GM12878 (cell line): ENCODE measurements around the gene SCP2.

Experiments
- CEBPB ChIP-seq, 2 experiments: fragments of 150-350 bp in 1 of 2; IDR thresholded peaks; 2 replicates each; pipeline ENCODE4 v1.6.1; 2012 to 2014; ENCODE audit warnings: low read depth in 2 of 2, low read length in 2 of 2, borderline replicate concordance in 1 of 2, inconsistent platforms in 1 of 2
- CTCF ChIP-seq, 3 experiments: IDR thresholded peaks in 2 of 3; conservative IDR thresholded peaks in 1 of 3; 2 replicates each; pipeline ENCODE4 v1.5.1; 2011; ENCODE audit warnings: low read depth in 3 of 3, low read length in 3 of 3, mild to moderate bottlenecking in 3 of 3, control low read depth in 2 of 3, moderate library complexity in 2 of 3, inconsistent platforms in 1 of 3, mixed read lengths in 1 of 3; ENCODE audit not compliant: control insufficient read depth in 2 of 3, insufficient read depth in 1 of 3; ENCODE audit errors: extremely low read depth in 1 of 3
- FOXK2 ChIP-seq: fragments of 450-650 bp; IDR thresholded peaks from 2 replicates; pipeline ENCODE4 v1.6.1; 2017; ENCODE audit warnings: mild to moderate bottlenecking, moderate library complexity
- NFYA ChIP-seq: IDR thresholded peaks from 2 replicates; pipeline ENCODE4 v1.6.1; 2011; ENCODE audit warnings: low read depth, mild to moderate bottlenecking, low read length, improper control_type of control experiment, borderline replicate concordance
- POLR2AphosphoS5 ChIP-seq: IDR thresholded peaks from 2 replicates; pipeline ENCODE4 v1.6.1; 2011; ENCODE audit warnings: mild to moderate bottlenecking, low read length, inconsistent platforms
- ZNF274 ChIP-seq: IDR thresholded peaks from one replicate; pipeline ENCODE4 v1.8.0; 2011; ENCODE audit not compliant: insufficient read length, insufficient read depth
- TF ChIP-seq, protein P1 (sequence below): IDR thresholded peaks from 2 replicates; pipeline ENCODE4 v1.6.1; 2012; ENCODE audit warnings: low read depth, low read length, improper control_type of control experiment

- TF ChIP-seq NFYA = no peak
- TF ChIP-seq CTCF (IDR thresholded peaks at IDR 0.05 in 2 of 3, conservative IDR thresholded peaks at IDR 0.05 in 1 of 3; ENCODE audit: control insufficient read depth in 2 of 3, extremely low read depth in 1 of 3, insufficient read depth in 1 of 3, low read depth in 3 of 3, low read length in 3 of 3) = no peak
- no peak for TF ChIP-seq ZNF274
- no peak for TF ChIP-seq FOXK2
- TF ChIP-seq CEBPB (IDR thresholded peaks at IDR 0.05; ENCODE audit: borderline replicate concordance in 1 of 2, low read depth in 2 of 2, low read length in 2 of 2) = no peak
- TF ChIP-seq POLR2AphosphoS5 = no peak
- TF ChIP-seq, protein P1, sequence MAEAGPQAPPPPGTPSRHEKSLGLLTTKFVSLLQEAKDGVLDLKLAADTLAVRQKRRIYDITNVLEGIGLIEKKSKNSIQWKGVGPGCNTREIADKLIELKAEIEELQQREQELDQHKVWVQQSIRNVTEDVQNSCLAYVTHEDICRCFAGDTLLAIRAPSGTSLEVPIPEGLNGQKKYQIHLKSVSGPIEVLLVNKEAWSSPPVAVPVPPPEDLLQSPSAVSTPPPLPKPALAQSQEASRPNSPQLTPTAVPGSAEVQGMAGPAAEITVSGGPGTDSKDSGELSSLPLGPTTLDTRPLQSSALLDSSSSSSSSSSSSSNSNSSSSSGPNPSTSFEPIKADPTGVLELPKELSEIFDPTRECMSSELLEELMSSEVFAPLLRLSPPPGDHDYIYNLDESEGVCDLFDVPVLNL = no peak
Measured at GRCh38 chr1:53080769-53081168, 153.7 kb downstream of the SCP2 start.
